HG02588 (cell line): ENCODE measurements around the gene CCDC106.

ENCODE experiments used
- ATAC-seq: cut with Tn5 transposase; IDR thresholded peaks from one replicate; pipeline ENCODE4 v1.9.1; 2021; ENCODE audit warnings: mild to moderate bottlenecking, moderate library complexity; ENCODE audit not compliant: unreplicated experiment

CCDC106 gene

DNA sequence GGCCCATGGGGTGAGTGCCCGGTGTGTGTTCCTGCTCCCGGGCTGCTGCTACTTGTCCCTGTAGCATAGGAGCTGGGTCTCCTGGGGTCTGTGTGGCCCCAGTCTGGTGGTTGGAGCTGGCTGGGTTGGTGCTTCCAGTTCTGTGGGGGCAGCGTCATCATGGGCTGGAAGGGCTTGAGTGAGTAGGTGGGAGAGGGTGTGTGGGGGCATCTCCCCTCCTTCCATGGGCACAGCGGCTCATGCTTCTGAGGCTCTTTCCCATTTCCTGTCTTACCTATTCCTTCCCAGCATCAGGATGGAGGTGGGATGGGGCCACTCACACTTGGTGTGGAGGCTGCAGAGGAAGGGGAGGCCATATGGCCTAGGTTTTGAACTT lies 19.0 kb downstream of the CCDC106 start:
- ATAC-seq, result no peak

- ATAC-seq, result no peak
Measured at GRCh38 chr19:55667511-55667910, 19.5 kb downstream of the CCDC106 start.

DNA sequence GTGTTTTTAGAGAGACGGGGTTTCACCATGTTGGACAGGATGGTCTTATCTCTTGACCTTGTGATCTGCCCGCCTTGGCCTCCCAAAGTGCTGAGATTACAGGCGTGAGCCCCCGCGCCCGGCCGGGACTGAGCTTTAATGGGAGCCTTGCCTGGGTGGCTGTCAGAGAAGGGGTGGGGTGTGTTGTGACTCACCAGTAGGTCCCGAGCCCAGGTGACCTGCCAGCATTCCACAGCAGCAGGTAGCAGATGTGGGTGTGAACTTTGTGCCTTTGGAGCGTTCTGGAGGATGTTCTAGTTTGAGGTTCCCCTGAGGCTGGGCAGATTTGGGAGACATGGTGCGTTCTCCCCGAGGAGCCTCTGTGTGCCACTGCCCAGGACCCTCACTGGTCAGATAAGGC lies 19.9 kb downstream of the CCDC106 start:
- no peak for ATAC-seq

GRCh38 chr19:55668603-55669348 lies 20.8 kb downstream of the CCDC106 start:
- no peak for ATAC-seq

DNA sequence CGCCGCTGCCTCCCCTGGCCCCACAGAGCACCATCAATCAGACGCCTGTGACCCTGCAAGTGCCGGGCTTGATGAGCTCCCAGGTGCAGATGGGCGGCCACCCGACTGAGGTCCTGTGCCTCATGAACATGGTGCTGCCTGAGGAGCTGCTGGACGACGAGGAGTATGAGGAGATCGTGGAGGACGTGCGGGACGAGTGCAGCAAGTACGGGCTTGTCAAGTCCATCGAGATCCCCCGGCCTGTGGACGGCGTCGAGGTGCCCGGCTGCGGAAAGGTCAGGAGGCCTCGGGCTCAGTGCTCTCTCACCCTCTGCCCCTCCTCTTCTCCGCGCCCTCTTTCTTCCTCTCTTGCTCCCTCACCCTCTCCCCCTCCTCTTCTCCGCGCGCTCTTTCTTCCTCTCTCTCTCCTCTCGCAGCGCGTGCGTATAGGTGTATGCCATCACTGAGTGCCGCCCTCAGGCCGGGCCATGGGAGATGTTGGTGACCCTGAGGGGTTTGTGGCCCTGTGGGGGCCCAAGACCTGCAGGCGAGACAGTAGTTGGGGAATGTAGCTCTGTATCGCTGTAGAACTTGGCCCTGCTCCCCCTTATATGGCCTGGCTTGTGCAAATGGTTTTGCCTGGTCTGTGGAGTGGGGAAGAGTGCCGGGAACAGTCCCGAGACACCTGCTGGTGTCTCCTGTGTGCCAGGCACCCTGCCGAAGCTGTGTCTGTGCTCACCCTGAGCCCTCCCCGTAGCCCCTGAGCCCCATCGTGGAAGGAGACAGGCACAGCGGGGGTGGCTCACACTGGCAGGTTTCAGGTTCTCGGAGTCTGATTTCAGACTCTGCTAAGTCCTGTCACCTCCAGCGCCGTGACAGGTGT lies 21.6 kb downstream of the CCDC106 start:
- no peak for ATAC-seq

DNA sequence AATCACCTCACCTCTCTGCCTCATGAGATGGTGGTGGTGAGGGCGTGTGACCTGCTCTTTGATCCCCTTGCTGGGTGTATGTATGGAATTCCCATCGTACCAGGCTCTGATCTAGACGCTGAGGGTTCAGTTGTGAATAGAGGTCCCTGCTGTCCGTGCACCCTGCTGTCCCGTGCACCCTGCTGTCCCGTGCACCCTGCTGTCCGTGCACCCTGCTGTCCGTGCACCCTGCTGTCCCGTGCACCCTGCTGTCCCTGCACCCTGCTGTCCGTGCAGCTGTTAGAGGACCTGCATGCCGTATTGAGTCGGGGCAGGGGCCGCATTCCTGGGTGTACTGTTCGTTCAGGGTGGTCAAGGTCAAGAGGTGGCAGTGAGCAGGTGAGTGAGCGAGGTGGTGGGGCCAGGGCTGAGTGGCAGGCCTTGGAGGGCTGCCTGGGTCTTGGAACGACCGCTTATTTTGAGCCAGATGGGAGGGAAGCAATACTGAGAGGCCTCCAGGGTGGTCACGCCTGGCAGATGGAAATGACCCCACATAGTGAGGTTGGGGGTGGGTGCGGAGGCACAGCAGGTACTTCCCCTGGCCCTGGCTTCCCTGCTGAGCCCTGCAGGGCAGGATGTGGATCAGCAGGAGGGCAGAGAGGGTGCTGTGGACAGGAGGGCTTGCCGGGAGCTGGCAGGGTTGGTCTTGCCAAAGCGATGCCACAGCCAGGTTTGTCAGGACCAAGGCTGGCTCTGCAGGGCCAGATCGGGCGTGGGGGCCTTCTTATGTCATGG lies 22.5 kb downstream of the CCDC106 start:
- no peak for ATAC-seq

- no peak for ATAC-seq
Measured at GRCh38 chr19:55671054-55671378, 23.0 kb downstream of the CCDC106 start.

GRCh38 chr19:55672418-55672817 lies 24.4 kb downstream of the CCDC106 start:
- no peak for ATAC-seq

- no peak for ATAC-seq
Measured at GRCh38 chr19:55673465-55673864, 25.5 kb downstream of the CCDC106 start.

DNA sequence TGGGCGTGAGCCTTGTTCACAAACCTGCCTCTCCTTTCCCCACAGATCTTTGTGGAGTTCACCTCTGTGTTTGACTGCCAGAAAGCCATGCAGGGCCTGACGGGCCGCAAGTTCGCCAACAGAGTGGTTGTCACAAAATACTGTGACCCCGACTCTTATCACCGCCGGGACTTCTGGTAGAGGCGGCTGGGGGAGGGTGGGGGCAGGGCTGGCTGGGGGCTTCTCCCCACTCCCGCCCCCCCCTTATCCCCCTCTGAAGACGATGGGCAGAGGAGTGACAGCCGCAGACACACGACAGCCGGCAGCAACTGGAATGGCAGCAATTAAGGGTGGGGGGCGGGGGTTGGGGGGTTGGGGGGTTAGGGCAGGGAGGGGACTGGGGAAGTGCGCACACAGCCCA lies 25.9 kb downstream of the CCDC106 start:
- ATAC-seq, result no peak

- ATAC-seq, result no peak
Measured at GRCh38 chr19:55674459-55674840, 26.4 kb downstream of the CCDC106 start.

DNA sequence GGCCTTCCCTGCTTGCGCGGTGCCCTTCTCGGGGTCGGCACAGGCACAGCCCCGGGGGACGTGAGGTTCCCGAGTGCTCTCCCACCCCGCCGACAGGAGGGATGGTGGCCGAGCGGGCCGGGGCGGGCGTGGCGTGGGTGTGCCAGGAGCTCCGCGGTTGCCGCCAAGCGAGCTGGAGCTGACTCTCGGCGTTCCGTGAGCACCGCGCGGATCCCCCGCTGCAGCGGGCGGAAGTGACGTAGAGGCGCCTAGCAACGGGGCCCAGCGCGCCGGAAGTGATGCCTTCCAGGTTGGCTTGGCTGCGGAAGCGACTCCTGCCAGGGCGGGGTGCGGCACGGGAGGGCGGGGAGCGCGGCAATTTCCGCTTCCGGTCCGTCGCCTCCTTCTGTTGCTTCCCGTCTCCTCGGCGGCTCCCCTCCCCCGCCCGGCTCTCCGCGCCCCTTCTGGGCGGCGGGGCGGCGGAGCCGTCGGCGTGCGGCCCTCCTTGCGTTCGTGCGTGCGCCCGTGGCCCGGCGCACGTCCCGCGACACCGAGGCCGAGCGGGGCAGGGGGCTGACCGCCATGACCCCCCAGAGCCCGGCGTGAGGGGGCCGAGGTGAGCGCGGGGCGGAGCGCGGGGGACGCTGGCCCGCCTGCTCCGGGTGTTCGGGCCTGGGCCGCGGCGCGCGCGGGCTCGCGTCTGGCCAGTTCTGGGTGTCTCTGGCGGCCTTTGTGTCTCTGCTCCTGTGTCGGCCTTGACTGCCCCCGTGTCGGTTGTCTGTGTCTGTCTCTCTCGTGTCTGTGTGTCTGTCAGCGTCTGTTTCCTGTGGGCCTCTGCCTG lies 27.0 kb downstream of the CCDC106 start, which contains the start of gene EPN1:
TSS of gene EPN1 (plus strand) at position 386 of the 820 bp plus-strand sequence. CDS start 3,402 bp downstream, outside the sequence.
- ATAC-seq, result peak; percentile 63

DNA sequence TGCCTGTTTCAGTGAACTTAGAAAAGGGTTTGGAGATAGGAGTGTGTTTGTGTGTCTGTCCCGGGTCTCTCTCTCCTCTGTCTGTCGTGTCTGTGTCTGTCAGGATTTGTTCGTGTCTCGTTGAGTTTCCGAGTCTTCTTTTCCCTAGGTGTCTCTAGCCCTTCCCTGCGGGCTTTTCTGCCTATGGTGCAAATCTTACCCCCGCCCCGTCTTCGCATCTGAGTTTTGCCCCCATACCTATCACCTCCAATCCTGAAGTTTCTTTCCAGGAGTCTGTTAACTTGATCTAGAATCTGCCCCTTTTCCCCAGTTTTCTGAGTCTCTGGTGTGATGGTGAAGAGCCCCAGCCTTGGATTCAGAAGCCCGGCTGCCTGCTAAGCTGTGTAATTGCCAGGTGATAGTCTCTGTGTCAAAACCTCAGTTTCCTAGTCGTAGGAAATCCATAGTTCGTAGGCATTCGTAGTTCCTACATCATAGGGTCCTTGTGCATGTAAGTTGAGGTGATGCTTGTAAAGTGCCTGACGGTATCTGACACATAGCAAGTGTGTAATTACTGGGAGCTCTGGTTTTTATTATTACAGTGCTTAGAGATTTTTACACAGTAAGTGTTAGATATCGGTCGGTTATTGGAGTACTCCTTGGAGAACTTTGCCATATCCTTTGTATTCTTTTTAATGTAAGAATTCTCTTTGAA lies 27.8 kb downstream of the CCDC106 start:
- ATAC-seq, result no peak

- no peak for ATAC-seq
Measured at GRCh38 chr19:55676383-55676782, 28.4 kb downstream of the CCDC106 start.

DNA sequence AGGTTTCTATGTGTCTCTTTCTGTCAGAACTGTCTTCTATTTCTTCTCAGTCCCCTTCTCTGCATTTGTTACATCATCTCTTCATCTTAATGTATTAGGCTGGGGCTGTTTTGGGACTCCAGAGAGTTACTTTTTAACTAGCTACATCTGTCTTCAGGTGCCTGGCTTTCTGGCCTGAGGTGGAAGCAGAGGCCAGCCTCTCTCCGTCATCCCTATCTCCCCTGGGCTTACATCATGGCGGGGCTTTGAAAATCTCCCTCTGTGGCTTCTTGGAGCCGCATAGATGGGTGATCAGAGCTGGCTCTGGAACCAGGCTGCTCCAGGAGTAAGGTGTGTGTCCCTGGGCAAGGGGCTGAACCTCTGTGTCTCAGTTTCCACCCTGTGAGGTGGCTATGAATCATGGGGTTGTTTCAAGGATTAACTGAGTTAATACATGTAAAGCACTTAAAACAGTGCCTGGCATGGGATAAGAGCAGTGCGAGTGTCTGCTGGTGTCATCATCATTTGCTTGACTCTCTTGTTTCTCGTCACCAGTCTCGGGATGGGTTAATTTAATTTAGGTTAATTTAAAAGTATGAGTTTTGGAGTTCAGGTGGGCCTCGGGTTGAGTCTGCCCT lies 29.0 kb downstream of the CCDC106 start:
- no peak for ATAC-seq

GRCh38 chr19:55677572-55678028 lies 29.6 kb downstream of the CCDC106 start:
- ATAC-seq, result no peak

DNA sequence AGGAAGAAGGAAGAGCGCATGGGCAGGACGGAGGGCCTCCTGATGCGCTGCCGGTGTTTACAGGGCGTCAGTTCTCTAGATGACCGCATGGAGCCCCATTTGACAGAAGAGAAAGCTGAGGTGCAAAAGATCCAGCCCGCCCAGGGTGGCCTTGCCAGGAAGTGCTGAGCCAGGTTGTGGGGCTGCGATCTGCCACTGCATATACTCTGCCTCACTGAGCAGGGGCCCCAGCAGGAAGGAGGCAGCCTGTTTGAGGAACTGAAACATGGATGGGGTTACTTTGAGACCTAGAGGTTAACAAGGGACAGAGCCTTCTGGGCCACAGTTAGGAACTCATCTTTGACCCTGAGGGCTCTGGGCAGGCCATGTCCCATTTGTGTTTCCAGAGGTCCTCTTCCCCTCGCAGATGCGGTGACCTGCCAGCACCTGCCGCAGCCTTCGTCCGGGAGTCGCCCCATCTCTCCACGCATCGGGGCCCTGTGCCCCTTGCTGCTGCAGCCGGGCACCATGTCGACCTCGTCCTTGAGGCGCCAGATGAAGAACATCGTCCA lies 30.2 kb downstream of the CCDC106 start:
- ATAC-seq, result peak; percentile 50

DNA sequence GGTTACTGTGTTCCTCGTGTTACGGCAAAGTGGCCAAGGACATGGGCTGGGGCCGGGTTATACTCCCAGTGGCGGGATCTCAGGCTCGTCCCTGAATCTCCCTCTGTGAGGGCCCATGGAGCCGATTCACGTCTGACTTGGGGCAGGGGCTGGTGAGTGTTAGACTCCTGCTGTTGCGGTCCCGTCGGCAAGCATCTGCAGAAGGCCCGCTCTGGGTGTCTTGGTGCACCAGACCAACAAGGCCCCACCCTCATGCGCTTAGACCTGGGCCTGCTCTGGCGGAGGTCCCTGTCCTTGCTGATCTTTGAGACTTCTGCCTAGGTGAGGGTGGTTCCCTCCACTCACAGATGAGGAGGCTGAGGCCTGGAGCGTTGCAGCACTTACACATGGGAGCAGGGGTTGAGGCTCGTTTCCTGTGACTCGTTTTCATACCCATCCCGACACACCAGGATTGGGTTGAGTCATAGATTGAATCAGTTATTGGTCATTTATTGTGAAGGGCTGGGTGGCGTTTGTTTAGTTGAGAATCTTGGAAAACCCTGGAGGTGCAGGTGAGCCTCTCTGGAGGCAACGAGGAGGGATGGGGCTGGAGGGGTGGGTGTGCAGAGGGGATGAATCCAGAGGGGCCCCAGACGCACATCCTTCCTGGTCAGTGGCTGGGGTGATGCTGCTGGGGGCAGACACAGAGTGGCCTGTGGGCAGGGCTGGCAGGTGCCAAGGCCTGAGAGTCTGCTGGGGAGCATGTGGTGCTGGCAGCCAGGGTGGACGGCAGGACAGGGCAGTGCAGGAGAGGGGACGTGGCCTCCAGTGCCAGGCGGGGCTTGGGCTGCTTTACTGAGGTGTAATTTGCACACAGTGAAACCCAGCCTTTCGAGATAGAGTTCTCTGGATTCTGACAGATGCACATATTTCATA lies 31.6 kb downstream of the CCDC106 start:
- no peak for ATAC-seq
